Measurements from ENCODE around the gene LIPC. TPM values are rescaled to one million over a fixed set of nuclear protein-coding genes. Genes with fewer than 3 reads are reported as not detected.

Gene LIPC
- total RNA-seq, 1 donor from 2014 or later = not detected

GRCh38 chr15:58515807-58516206 is 84.0 kb downstream of the LIPC start:
- no peak for TF ChIP-seq CTCF (IDR thresholded peaks at IDR 0.05)
- TF ChIP-seq POLR2A (IDR thresholded peaks at IDR 0.05) = no peak
- no peak for TF ChIP-seq POLR2AphosphoS5 (IDR thresholded peaks at IDR 0.05; ENCODE audit: insufficient read depth in 1 of 2, low read depth in 1 of 2)
- no peak for DNase-seq (ENCODE audit: extremely low spot score in 2 of 2)
- H3K4me1 ChIP-seq = peaks cover 2% of the 10 kb centered on the region
- intact Hi-C loops (cut with DNase I) = no loop called here
- H3K27ac ChIP-seq = no peak overlapping the region
- no peaks in the 10 kb centered on the region for H3K9me3 ChIP-seq
- H3K4me3 ChIP-seq = no peak overlapping the region
- no peaks in the 10 kb centered on the region for H3K27me3 ChIP-seq
- no peaks in the 10 kb centered on the region for H3K36me3 ChIP-seq

- intact Hi-C loops (cut with DNase I) = no loop called here
- Histone ChIP-seq H3K4me3 (no peak overlapping the region), H3K27me3 (no peaks in the 10 kb centered on the region), H3K36me3 (no peaks in the 10 kb centered on the region), H3K9me3 (no peaks in the 10 kb centered on the region), H3K27ac (no peak overlapping the region), H3K4me1 (peaks cover 13% of the 10 kb centered on the region)
- DNase-seq (ENCODE audit: extremely low spot score in 2 of 2) = no peak
- no peak for TF ChIP-seq CTCF (IDR thresholded peaks at IDR 0.05)
- no peak for TF ChIP-seq POLR2A (IDR thresholded peaks at IDR 0.05)
- no peak for TF ChIP-seq POLR2AphosphoS5 (IDR thresholded peaks at IDR 0.05; ENCODE audit: insufficient read depth in 1 of 2, low read depth in 1 of 2)
Measured at GRCh38 chr15:58517252-58517681, 85.5 kb downstream of the LIPC start.

GRCh38 chr15:58517682-58518525 is 86.1 kb downstream of the LIPC start:
- H3K27me3 ChIP-seq = no peaks in the 10 kb centered on the region
- H3K4me1 ChIP-seq = peaks cover 20% of the 10 kb centered on the region
- no peaks in the 10 kb centered on the region for H3K36me3 ChIP-seq
- no peaks in the 10 kb centered on the region for H3K9me3 ChIP-seq
- H3K27ac ChIP-seq = no peak overlapping the region
- intact Hi-C loops (cut with DNase I) = no loop called here
- no peak overlapping the region for H3K4me3 ChIP-seq
- no peak for TF ChIP-seq POLR2A (IDR thresholded peaks at IDR 0.05)
- TF ChIP-seq POLR2AphosphoS5 (IDR thresholded peaks at IDR 0.05; ENCODE audit: insufficient read depth in 1 of 2, low read depth in 1 of 2) = no peak
- TF ChIP-seq CTCF (IDR thresholded peaks at IDR 0.05) = no peak
- DNase-seq (ENCODE audit: extremely low spot score in 2 of 2) = no peak

GRCh38 chr15:58518626-58519025 is 86.8 kb downstream of the LIPC start:
- peaks cover 23% of the 10 kb centered on the region for H3K4me1 ChIP-seq
- H3K27ac ChIP-seq = no peak overlapping the region
- DNase-seq (ENCODE audit: extremely low spot score in 2 of 2) = no peak
- H3K36me3 ChIP-seq = no peaks in the 10 kb centered on the region
- no peaks in the 10 kb centered on the region for H3K27me3 ChIP-seq
- no peak overlapping the region for H3K4me3 ChIP-seq
- intact Hi-C loops (cut with DNase I) = no loop called here
- TF ChIP-seq CTCF (IDR thresholded peaks at IDR 0.05) = no peak
- TF ChIP-seq POLR2A (IDR thresholded peaks at IDR 0.05) = no peak
- no peak for TF ChIP-seq POLR2AphosphoS5 (IDR thresholded peaks at IDR 0.05; ENCODE audit: insufficient read depth in 1 of 2, low read depth in 1 of 2)
- H3K9me3 ChIP-seq = no peaks in the 10 kb centered on the region

GRCh38 chr15:58519516-58519915 is 87.7 kb downstream of the LIPC start:
- Histone ChIP-seq H3K27ac (no peak overlapping the region), H3K36me3 (no peaks in the 10 kb centered on the region), H3K27me3 (no peaks in the 10 kb centered on the region), H3K4me1 (peaks cover 23% of the 10 kb centered on the region), H3K9me3 (no peaks in the 10 kb centered on the region), H3K4me3 (no peak overlapping the region)
- intact Hi-C loops (cut with DNase I) = no loop called here
- no peak for DNase-seq (ENCODE audit: extremely low spot score in 2 of 2)
- TF ChIP-seq POLR2A (IDR thresholded peaks at IDR 0.05) (no peak), POLR2AphosphoS5 (IDR thresholded peaks at IDR 0.05; ENCODE audit: insufficient read depth in 1 of 2, low read depth in 1 of 2) (no peak), CTCF (IDR thresholded peaks at IDR 0.05) (no peak)
